ENCODE data around the gene IL25.
A peak's percentile ranks its signal among the peaks of the same experiment; 100 is the strongest.

The IL25 gene

DNA sequence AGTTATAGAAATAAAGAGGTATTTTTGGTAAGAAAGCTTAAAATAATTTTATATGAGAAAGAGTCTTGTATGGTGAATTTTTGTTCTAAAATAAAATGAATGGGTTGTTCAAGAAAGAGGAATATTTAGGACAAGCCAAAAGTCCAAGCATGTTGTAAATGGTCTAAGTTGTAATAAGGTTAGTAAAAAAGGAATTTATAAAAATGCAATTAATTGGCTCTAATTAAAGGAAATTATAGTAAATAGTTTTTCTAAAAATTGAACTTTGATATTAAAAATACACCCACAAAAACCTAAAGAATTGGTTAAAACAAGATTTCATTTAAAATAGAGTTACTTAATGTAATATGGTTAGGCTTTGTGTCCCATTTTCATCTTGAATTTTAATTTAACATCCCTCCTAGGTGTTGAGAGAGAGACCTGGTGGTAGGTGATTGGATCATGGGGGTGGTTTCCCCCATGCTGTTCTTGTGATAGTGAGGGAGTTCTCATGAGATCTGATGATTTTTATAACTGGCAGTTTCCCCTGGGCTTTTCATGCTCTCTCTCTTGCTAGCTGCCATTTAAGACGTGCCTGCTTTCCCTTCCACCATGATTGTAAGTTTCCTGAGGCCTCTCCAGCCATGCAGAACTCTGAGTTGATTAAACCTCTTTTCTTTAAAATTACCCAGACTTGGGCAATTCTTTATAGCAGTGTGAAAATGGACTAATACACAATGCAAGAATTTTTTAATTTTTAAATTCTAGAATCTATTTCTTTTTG, 32.9 kb upstream of the IL25 start:
- H3K9me3 ChIP-seq (replicated peaks in 1 of 2; ENCODE audit: control insufficient read depth in 2 of 2, insufficient read depth in 1 of 2, low read depth in 1 of 2, low read length in 2 of 2) = peaks cover 4 to 6% of the 10 kb centered on the region in 2 donors
- no peak overlapping the region for H2BK15ac ChIP-seq (ENCODE audit: low read length)
- no peak overlapping the region for H3K4me3 ChIP-seq (ENCODE audit: low read length in 2 of 2)
- H3K9ac ChIP-seq (ENCODE audit: low read depth, low read length, poor library complexity) = no peak overlapping the region
- no peak overlapping the region for H3K4me2 ChIP-seq (ENCODE audit: insufficient read depth, low read length, poor library complexity, severe bottlenecking)
- no peak overlapping the region for H2BK5ac ChIP-seq (ENCODE audit: low read length)
- DNase-seq (ENCODE audit: low spot score) = no peak
- no peak overlapping the region for H3K27ac ChIP-seq (replicated peaks; ENCODE audit: low read length)
- no peak overlapping the region for H2AFZ ChIP-seq (ENCODE audit: low read length)
- no peaks in the 10 kb centered on the region for H3K36me3 ChIP-seq (replicated peaks in 1 of 2; ENCODE audit: control insufficient read depth in 2 of 2, insufficient read depth in 2 of 2, low read length in 2 of 2)
- no peak overlapping the region for H4K91ac ChIP-seq (ENCODE audit: low read depth, low read length, poor library complexity)
- no peaks in the 10 kb centered on the region for H3K4me1 ChIP-seq (ENCODE audit: control insufficient read depth in 2 of 2, insufficient read depth in 1 of 2, low read depth in 1 of 2, low read length in 2 of 2)
- no peak overlapping the region for H2AK5ac ChIP-seq (ENCODE audit: low read depth, low read length)
- H3K23ac ChIP-seq (ENCODE audit: low read depth, low read length, poor library complexity) = no peak overlapping the region
- no peak overlapping the region for H3K4ac ChIP-seq (ENCODE audit: low read length)
- H3K14ac ChIP-seq (ENCODE audit: low read length) = no peak overlapping the region
- H4K8ac ChIP-seq (ENCODE audit: low read depth, low read length) = no peak overlapping the region
- H3K18ac ChIP-seq (ENCODE audit: low read length) = no peak overlapping the region
- no peaks in the 10 kb centered on the region for H3K27me3 ChIP-seq (ENCODE audit: control insufficient read depth in 3 of 3, insufficient read depth in 3 of 3, low read depth in 1 of 3, low read length in 3 of 3)
- no CpG with 5 or more reads among the region's 1 CpG for WGBS, 2 donors (ENCODE audit: extremely low coverage in 2 of 2, insufficient read length in 2 of 2, insufficient replicate concordance in 1 of 2)
- H3K79me1 ChIP-seq (ENCODE audit: low read depth, low read length) = no peaks in the 10 kb centered on the region
- no peak overlapping the region for H2BK120ac ChIP-seq (ENCODE audit: low read depth, low read length)
- H2BK12ac ChIP-seq (ENCODE audit: low read length) = no peak overlapping the region

DNA sequence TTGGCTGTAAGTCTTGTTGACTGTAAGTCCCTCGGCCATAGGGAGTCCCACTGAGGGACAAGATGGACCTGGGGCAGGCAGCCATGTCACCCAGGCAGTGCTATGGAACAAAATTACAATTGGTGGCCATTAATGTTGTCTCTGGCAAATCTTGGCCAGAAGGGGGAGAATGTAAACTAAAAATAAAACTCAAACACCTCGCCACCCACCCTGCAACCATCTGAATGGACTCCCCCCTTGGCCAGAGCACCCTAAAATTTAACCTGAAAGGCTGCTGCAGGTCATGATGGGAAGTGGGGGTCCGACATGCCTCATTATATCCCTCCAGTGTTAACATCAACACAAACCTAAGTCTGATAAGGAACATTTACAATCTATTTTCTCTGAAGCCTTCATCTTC, 28.1 kb upstream of the IL25 start:
- Histone ChIP-seq H3K36me3 (replicated peaks in 1 of 2; ENCODE audit: control insufficient read depth in 2 of 2, insufficient read depth in 2 of 2, low read length in 2 of 2) (peaks cover 0 to 8% of the 10 kb centered on the region in 2 donors), H4K8ac (ENCODE audit: low read depth, low read length) (no peak overlapping the region), H3K9me3 (replicated peaks in 1 of 2; ENCODE audit: control insufficient read depth in 2 of 2, insufficient read depth in 1 of 2, low read depth in 1 of 2, low read length in 2 of 2) (peaks cover 0 to 2% of the 10 kb centered on the region in 2 donors), H3K14ac (ENCODE audit: low read length) (no peak overlapping the region), H4K91ac (ENCODE audit: low read depth, low read length, poor library complexity) (no peak overlapping the region), H2AFZ (ENCODE audit: low read length) (peak overlapping the region; percentile 15), H2BK15ac (ENCODE audit: low read length) (no peak overlapping the region), H2AK5ac (ENCODE audit: low read depth, low read length) (no peak overlapping the region), H3K4me2 (ENCODE audit: insufficient read depth, low read length, poor library complexity, severe bottlenecking) (no peak overlapping the region), H3K27me3 (ENCODE audit: control insufficient read depth in 3 of 3, insufficient read depth in 3 of 3, low read depth in 1 of 3, low read length in 3 of 3) (no peaks in the 10 kb centered on the region), H2BK5ac (ENCODE audit: low read length) (no peak overlapping the region), H3K23ac (ENCODE audit: low read depth, low read length, poor library complexity) (no peak overlapping the region), H3K4me3 (ENCODE audit: low read length in 2 of 2) (no peak overlapping the region), H3K9ac (ENCODE audit: low read depth, low read length, poor library complexity) (no peak overlapping the region), H3K4me1 (ENCODE audit: control insufficient read depth in 2 of 2, insufficient read depth in 1 of 2, low read depth in 1 of 2, low read length in 2 of 2) (no peaks in the 10 kb centered on the region), H3K4ac (ENCODE audit: low read length) (no peak overlapping the region), H2BK120ac (ENCODE audit: low read depth, low read length) (no peak overlapping the region), H3K18ac (ENCODE audit: low read length) (no peak overlapping the region), H2BK12ac (ENCODE audit: low read length) (no peak overlapping the region), H3K79me1 (ENCODE audit: low read depth, low read length) (no peaks in the 10 kb centered on the region), H3K27ac (replicated peaks; ENCODE audit: low read length) (no peak overlapping the region)
- DNase-seq (ENCODE audit: low spot score) = no peak
- WGBS, 2 donors (ENCODE audit: extremely low coverage in 2 of 2, insufficient read length in 2 of 2, insufficient replicate concordance in 1 of 2) = no CpG with 5 or more reads among the region's 3 CpGs

- H2AFZ ChIP-seq (ENCODE audit: low read length) = no peak overlapping the region
- no peaks in the 10 kb centered on the region for H3K79me1 ChIP-seq (ENCODE audit: low read depth, low read length)
- H2BK15ac ChIP-seq (ENCODE audit: low read length) = no peak overlapping the region
- peak overlapping the region; percentile 35 for H2BK5ac ChIP-seq (ENCODE audit: low read length)
- no peak overlapping the region for H3K14ac ChIP-seq (ENCODE audit: low read length)
- H3K4me1 ChIP-seq (ENCODE audit: control insufficient read depth in 2 of 2, insufficient read depth in 1 of 2, low read depth in 1 of 2, low read length in 2 of 2) = no peaks in the 10 kb centered on the region
- no peak for DNase-seq (ENCODE audit: low spot score)
- no peak overlapping the region for H4K91ac ChIP-seq (ENCODE audit: low read depth, low read length, poor library complexity)
- no peak overlapping the region for H2BK12ac ChIP-seq (ENCODE audit: low read length)
- peaks cover 3 to 8% of the 10 kb centered on the region in 2 donors for H3K36me3 ChIP-seq (replicated peaks in 1 of 2; ENCODE audit: control insufficient read depth in 2 of 2, insufficient read depth in 2 of 2, low read length in 2 of 2)
- H3K4me2 ChIP-seq (ENCODE audit: insufficient read depth, low read length, poor library complexity, severe bottlenecking) = no peak overlapping the region
- peak overlapping the region; percentile 36 for H3K9ac ChIP-seq (ENCODE audit: low read depth, low read length, poor library complexity)
- peak overlapping the region in 1 of 2 donors; percentile 11 for H3K4me3 ChIP-seq (ENCODE audit: low read length in 2 of 2)
- no peak overlapping the region for H3K4ac ChIP-seq (ENCODE audit: low read length)
- H3K27me3 ChIP-seq (ENCODE audit: control insufficient read depth in 3 of 3, insufficient read depth in 3 of 3, low read depth in 1 of 3, low read length in 3 of 3) = no peaks in the 10 kb centered on the region
- no peak overlapping the region for H3K27ac ChIP-seq (replicated peaks; ENCODE audit: low read length)
- H2AK5ac ChIP-seq (ENCODE audit: low read depth, low read length) = no peak overlapping the region
- peak overlapping the region; percentile 75 for H4K8ac ChIP-seq (ENCODE audit: low read depth, low read length)
- H3K18ac ChIP-seq (ENCODE audit: low read length) = no peak overlapping the region
- no CpG with 5 or more reads among the region's 13 CpGs for WGBS, 2 donors (ENCODE audit: extremely low coverage in 2 of 2, insufficient read length in 2 of 2, insufficient replicate concordance in 1 of 2)
- no peak overlapping the region for H3K23ac ChIP-seq (ENCODE audit: low read depth, low read length, poor library complexity)
- no peak overlapping the region for H2BK120ac ChIP-seq (ENCODE audit: low read depth, low read length)
- H3K9me3 ChIP-seq (replicated peaks in 1 of 2; ENCODE audit: control insufficient read depth in 2 of 2, insufficient read depth in 1 of 2, low read depth in 1 of 2, low read length in 2 of 2) = peaks cover 0 to 2% of the 10 kb centered on the region in 2 donors
Measured at GRCh38 chr14:23345987-23346692, 26.5 kb upstream of the IL25 start.

DNA sequence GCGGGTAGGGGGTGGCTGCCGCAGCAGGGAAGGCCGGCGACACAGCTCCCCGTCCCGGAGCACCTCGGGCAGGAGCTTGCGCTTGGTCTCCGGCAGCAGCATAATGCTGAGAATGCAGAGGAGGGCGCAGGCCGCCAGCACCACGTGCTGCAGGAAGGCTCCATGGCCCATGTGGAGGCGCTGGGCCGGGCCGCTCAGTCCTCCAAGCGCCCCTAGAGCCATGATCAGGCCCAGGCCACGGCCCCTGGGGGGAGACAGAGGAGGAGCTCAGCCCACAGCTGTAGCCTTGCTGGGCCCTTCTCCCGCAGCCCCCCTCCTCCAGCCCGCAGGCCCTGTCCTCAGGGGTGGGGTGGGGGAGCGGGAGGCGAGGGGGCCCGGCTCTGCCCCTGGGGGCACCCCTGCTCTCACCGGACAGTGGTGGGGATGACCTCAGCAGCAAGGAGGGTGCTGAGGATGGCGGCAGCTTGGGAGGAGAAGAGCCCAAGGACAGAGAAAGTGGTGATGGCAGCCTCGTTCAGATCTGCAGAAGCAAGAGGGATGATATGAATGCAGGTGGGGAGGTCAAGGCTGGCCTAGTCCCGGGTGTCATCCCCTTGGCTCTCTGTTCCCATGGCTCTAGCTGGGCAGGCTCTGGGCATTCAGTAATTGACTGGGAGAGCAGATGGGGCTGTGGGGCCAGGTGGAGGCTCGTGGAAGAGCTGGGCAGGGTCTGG, 25.8 kb upstream of the IL25 start:
- no peak overlapping the region for H2AK5ac ChIP-seq (ENCODE audit: low read depth, low read length)
- H3K4me1 ChIP-seq (ENCODE audit: control insufficient read depth in 2 of 2, insufficient read depth in 1 of 2, low read depth in 1 of 2, low read length in 2 of 2) = peaks cover 0 to 4% of the 10 kb centered on the region in 2 donors
- H3K4me3 ChIP-seq (ENCODE audit: low read length in 2 of 2) = peak overlapping the region in 1 of 2 donors; percentile 11
- no peak for DNase-seq (ENCODE audit: low spot score)
- H3K79me1 ChIP-seq (ENCODE audit: low read depth, low read length) = no peaks in the 10 kb centered on the region
- peak overlapping the region; percentile 21 for H3K18ac ChIP-seq (ENCODE audit: low read length)
- no peak overlapping the region for H3K23ac ChIP-seq (ENCODE audit: low read depth, low read length, poor library complexity)
- H2AFZ ChIP-seq (ENCODE audit: low read length) = no peak overlapping the region
- peaks cover 7 to 8% of the 10 kb centered on the region in 2 donors for H3K36me3 ChIP-seq (replicated peaks in 1 of 2; ENCODE audit: control insufficient read depth in 2 of 2, insufficient read depth in 2 of 2, low read length in 2 of 2)
- no peak overlapping the region for H3K14ac ChIP-seq (ENCODE audit: low read length)
- no peak overlapping the region for H3K4me2 ChIP-seq (ENCODE audit: insufficient read depth, low read length, poor library complexity, severe bottlenecking)
- H3K9ac ChIP-seq (ENCODE audit: low read depth, low read length, poor library complexity) = peak overlapping the region; percentile 56
- H3K4ac ChIP-seq (ENCODE audit: low read length) = no peak overlapping the region
- WGBS, 2 donors (ENCODE audit: extremely low coverage in 2 of 2, insufficient read length in 2 of 2, insufficient replicate concordance in 1 of 2) = no CpG with 5 or more reads among the region's 27 CpGs
- peaks cover 0 to 3% (median 0%) of the 10 kb centered on the region in 3 experiments for H3K27me3 ChIP-seq (ENCODE audit: control insufficient read depth in 3 of 3, insufficient read depth in 3 of 3, low read depth in 1 of 3, low read length in 3 of 3)
- peak overlapping the region; percentile 75 for H4K8ac ChIP-seq (ENCODE audit: low read depth, low read length)
- H3K9me3 ChIP-seq (replicated peaks in 1 of 2; ENCODE audit: control insufficient read depth in 2 of 2, insufficient read depth in 1 of 2, low read depth in 1 of 2, low read length in 2 of 2) = no peaks in the 10 kb centered on the region
- no peak overlapping the region for H4K91ac ChIP-seq (ENCODE audit: low read depth, low read length, poor library complexity)
- H2BK120ac ChIP-seq (ENCODE audit: low read depth, low read length) = no peak overlapping the region
- H3K27ac ChIP-seq (replicated peaks; ENCODE audit: low read length) = no peak overlapping the region
- no peak overlapping the region for H2BK15ac ChIP-seq (ENCODE audit: low read length)
- H2BK12ac ChIP-seq (ENCODE audit: low read length) = no peak overlapping the region
- H2BK5ac ChIP-seq (ENCODE audit: low read length) = peak overlapping the region; percentile 35
